Thyroid gland (tissue), 4 donors: Measurements from ENCODE around the gene DPF3. TPM values are rescaled to one million over a fixed set of nuclear protein-coding genes. Genes with fewer than 3 reads are reported as not detected.

Experiments used
- DNase-seq, 2 donors: peaks; one replicate each; pipeline ENCODE4 v3.0.0-alpha.2; 2019
- H3K27ac ChIP-seq, 3 donors: fragments of 200-600 bp; sonication (generic); 1 replicate in 2 of 3; 2 replicates in 1 of 3; pipeline ENCODE4 v1.5.1; 2016 to 2019; ENCODE audit warnings: mild to moderate bottlenecking in 1 of 3, moderate library complexity in 1 of 3
- H3K27me3 ChIP-seq: fragments of 200-600 bp; sonication (generic); one replicate; pipeline ENCODE4 v1.5.1; 2019
- H3K36me3 ChIP-seq, 2 donors: fragments of 200-600 bp; sonication (generic); one replicate each; pipeline ENCODE4 v1.5.1; 2016 to 2019
- H3K4me1 ChIP-seq, 2 donors: fragments of 200-600 bp; sonication (generic); one replicate each; pipeline ENCODE4 v1.5.1; 2017 to 2019
- H3K4me3 ChIP-seq, 3 donors: fragments of 200-600 bp; sonication (generic); replicated peaks in 1 of 3; 1 replicate in 2 of 3; 2 replicates in 1 of 3; pipeline ENCODE4 v1.5.1; 2016; ENCODE audit warnings: mild to moderate bottlenecking in 1 of 3
- H3K9me3 ChIP-seq: fragments of 200-600 bp; sonication (generic); one replicate; pipeline ENCODE4 v1.5.1; 2017
- POLR2A ChIP-seq, 2 donors: fragments of 450-650 bp; IDR thresholded peaks; one replicate each; pipeline ENCODE4 v1.6.1; 2017; ENCODE audit warnings: antibody characterized with exemption in 2 of 2, mild to moderate bottlenecking in 2 of 2, moderate library complexity in 1 of 2
- WGBS, 2 donors: methylation state at CpG; one replicate each; pipeline ENCODE4 v1.1.5; 2017; 5-methylcytosine and 5-hydroxymethylcytosine counted together
- intact Hi-C: fragments of 100-400 bp; cut with DNase I; formaldehyde crosslinking; loops from one replicate; pipeline ENCODE4 v1.15.1; 2023
- total RNA-seq, 4 donors: library from RNA; depleted of rRNA; stranded (reverse); fragments of >200 nt; gene quantifications; one replicate each; pipeline ENCODE4 v1.2.3, GENCODE V29; 2016
- TF ChIP-seq, protein P1 (sequence below), 6 experiments: fragments of 200-600 bp in 3 of 6; fragments of 450-650 bp in 3 of 6; sonication (generic) in 3 of 6; IDR thresholded peaks; one replicate each; pipeline ENCODE4 v1.5.1; 2016 to 2019; ENCODE audit warnings: antibody characterized with exemption in 6 of 6, mild to moderate bottlenecking in 2 of 6, inconsistent platforms in 1 of 6, moderate library complexity in 1 of 6

DPF3 gene
- total RNA-seq, 4 donors from 2014 or later: 0.27 to 3.3 (median 1.3) TPM

DNA sequence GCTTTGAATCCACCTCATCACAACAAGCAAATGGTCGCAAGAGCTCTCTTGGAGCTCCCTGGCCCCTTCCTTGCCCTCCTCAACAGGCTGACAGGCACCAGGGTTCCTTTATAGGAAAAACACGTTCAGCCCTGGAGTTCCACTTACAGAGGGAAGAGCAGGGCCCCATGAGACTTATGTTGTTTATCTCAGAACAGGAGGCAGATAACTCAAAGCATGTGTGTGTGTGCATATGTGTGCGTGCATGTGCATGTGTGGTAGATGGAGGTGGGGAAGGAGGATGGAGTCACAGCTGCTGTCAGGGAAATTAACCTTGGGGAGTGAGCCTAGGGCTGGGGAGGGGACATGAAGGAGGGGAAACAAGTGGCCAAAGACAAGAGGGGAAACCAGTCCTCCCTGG lies 138.1 kb downstream of the DPF3 start:
- no peak overlapping the region for H3K4me3 ChIP-seq
- DNase-seq: no peak
- no peak for TF ChIP-seq POLR2A (IDR thresholded peaks at IDR 0.05)
- TF ChIP-seq, protein P1, sequence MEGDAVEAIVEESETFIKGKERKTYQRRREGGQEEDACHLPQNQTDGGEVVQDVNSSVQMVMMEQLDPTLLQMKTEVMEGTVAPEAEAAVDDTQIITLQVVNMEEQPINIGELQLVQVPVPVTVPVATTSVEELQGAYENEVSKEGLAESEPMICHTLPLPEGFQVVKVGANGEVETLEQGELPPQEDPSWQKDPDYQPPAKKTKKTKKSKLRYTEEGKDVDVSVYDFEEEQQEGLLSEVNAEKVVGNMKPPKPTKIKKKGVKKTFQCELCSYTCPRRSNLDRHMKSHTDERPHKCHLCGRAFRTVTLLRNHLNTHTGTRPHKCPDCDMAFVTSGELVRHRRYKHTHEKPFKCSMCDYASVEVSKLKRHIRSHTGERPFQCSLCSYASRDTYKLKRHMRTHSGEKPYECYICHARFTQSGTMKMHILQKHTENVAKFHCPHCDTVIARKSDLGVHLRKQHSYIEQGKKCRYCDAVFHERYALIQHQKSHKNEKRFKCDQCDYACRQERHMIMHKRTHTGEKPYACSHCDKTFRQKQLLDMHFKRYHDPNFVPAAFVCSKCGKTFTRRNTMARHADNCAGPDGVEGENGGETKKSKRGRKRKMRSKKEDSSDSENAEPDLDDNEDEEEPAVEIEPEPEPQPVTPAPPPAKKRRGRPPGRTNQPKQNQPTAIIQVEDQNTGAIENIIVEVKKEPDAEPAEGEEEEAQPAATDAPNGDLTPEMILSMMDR (IDR thresholded peaks at IDR 0.05): no peak
- H3K9me3 ChIP-seq: no peaks in the 10 kb centered on the region
- intact Hi-C loops: no loop called here
- 74 to 81% methylated on average over 3 of the region's 3 CpGs for WGBS, 2 donors
- no peak overlapping the region for H3K27ac ChIP-seq
- H3K36me3 ChIP-seq: no peaks in the 10 kb centered on the region
- no peaks in the 10 kb centered on the region for H3K27me3 ChIP-seq
- no peaks in the 10 kb centered on the region for H3K4me1 ChIP-seq

DNA sequence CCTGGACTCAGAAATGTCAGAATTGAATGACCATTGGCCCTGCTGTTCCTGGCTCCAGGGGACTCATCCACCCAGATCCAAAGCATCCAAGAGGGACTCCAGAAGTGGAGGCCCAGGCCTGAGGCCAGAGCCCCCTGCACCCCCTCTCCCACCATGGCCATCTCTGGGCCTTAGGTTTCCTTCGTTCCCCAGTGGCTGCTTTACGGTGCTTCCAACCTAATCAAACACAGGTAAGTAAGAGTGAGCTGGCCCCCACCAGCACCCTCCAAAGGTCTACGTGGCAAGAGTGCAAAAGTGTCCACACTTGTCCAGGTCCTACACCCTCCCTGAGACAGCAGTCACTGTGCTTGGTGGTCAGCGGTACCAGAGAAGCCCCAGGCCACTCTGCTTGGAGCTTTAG lies 139.0 kb downstream of the DPF3 start:
- Histone ChIP-seq H3K27me3 (no peaks in the 10 kb centered on the region), H3K27ac (no peak overlapping the region), H3K4me3 (no peak overlapping the region), H3K4me1 (no peaks in the 10 kb centered on the region), H3K9me3 (no peaks in the 10 kb centered on the region), H3K36me3 (no peaks in the 10 kb centered on the region)
- intact Hi-C loops: no loop called here
- TF ChIP-seq, protein P1 (IDR thresholded peaks at IDR 0.05): no peak
- TF ChIP-seq POLR2A (IDR thresholded peaks at IDR 0.05): no peak
- DNase-seq: no peak
- 96 to 100% methylated on average over 4 of the region's 4 CpGs for WGBS, 2 donors

DNA sequence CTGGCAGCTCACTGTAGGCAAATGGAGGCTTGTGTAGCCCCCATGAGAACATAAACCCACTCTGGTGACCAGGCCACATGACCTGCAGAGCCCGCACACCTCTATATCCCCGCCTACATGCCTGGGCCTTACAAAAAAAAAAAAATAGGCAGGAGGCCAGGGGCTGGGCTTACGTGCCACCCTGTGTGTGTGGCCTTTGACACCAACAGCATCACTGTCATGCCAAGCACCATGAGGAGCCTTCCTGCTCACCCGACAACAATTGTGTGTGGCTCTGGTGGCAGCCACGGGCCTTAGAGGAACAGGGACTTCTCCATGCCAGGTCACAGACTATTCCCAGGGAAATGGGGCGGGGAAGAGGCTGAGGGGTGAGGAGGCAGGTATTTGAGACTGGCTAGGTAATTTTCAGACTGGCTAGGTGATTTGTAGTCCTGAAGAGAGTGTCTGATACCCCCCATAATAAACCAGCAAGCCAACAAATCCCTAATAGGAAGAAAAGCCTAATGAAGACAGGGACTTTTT lies 140.0 kb downstream of the DPF3 start:
- WGBS, 2 donors: 86 to 94% methylated on average over 6 of the region's 6 CpGs
- no peaks in the 10 kb centered on the region for H3K4me1 ChIP-seq
- H3K36me3 ChIP-seq: no peaks in the 10 kb centered on the region
- no peaks in the 10 kb centered on the region for H3K27me3 ChIP-seq
- H3K9me3 ChIP-seq: no peaks in the 10 kb centered on the region
- intact Hi-C loops: no loop called here
- DNase-seq: no peak
- H3K27ac ChIP-seq: no peak overlapping the region
- H3K4me3 ChIP-seq: no peak overlapping the region
- TF ChIP-seq POLR2A (IDR thresholded peaks at IDR 0.05): no peak

DNA sequence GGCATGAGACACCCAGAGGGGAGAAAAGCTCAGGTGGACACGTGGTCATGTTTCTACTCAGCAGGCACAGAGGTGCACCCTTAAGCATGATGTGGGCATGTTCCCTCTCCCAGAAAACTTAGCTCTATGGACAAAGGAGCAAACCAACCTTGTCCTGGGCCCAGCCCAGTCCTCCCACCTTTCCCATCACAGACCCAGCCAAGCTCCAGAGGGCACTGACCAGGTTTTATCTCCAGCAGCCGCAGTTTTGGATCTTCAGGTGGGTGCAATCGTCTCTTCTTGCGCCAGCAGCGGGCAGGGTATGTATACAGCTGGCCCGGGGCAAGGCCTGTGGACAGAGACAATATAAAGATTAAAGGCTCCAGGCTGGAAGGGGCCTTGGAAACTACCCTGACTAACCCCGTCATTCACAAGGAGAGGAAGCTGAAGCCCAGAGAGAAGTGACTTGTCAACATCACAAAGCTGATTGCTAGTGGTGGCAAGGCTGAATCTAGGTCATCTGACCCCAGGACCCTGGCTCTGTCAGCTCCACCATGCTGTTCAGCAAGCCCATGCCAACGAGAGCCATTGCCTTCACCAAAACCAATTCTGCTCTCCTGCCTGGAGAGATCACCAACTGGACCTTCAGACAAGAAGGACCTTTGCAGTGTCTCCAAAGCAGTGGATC lies 140.7 kb downstream of the DPF3 start:
- TF ChIP-seq POLR2A (IDR thresholded peaks at IDR 0.05): no peak
- TF ChIP-seq, protein P1 (IDR thresholded peaks at IDR 0.05): no peak
- no peak overlapping the region for H3K4me3 ChIP-seq
- no peaks in the 10 kb centered on the region for H3K9me3 ChIP-seq
- no peaks in the 10 kb centered on the region for H3K27me3 ChIP-seq
- no peaks in the 10 kb centered on the region for H3K36me3 ChIP-seq
- no peak overlapping the region for H3K27ac ChIP-seq
- 66 to 78% methylated on average over 4 to 8 of the region's 8 CpGs for WGBS, 2 donors
- DNase-seq: no peak
- no peaks in the 10 kb centered on the region for H3K4me1 ChIP-seq
- intact Hi-C loops: no loop called here

DNA sequence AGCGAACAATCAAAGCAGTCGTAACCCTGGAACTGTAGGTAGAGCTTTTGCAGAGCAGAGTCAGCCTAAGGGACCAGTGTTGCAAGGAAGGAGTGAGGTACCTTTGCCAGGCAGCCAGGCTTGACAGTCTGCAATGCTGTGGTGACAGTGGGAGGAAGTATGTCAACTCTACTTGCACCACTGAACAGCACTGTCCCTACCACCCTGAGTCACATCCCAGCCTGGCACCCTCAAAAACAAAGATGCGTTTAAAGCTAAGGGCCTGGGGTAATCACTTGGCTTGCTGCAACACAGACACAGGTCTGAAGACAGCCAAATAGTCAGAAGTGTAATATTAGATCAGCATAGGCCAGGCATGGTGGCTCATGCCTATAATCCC lies 141.9 kb downstream of the DPF3 start:
- Histone ChIP-seq H3K9me3 (no peaks in the 10 kb centered on the region), H3K4me1 (no peaks in the 10 kb centered on the region), H3K27me3 (no peaks in the 10 kb centered on the region), H3K27ac (no peak overlapping the region), H3K36me3 (no peaks in the 10 kb centered on the region), H3K4me3 (no peak overlapping the region)
- 89 to 99% methylated on average over 3 of the region's 3 CpGs for WGBS, 2 donors
- intact Hi-C loops: no loop called here
- no peak for DNase-seq
- TF ChIP-seq, protein P1 (IDR thresholded peaks at IDR 0.05): no peak
- TF ChIP-seq POLR2A (IDR thresholded peaks at IDR 0.05): no peak
